Gastrocnemius medialis (tissue), 4 donors: Measurements from ENCODE around the gene MTCL1. TPM values are rescaled to one million over a fixed set of nuclear protein-coding genes. Genes with fewer than 3 reads are reported as not detected.

ENCODE experiments used
- ATAC-seq, 2 donors: fragments of 150-250 bp; one replicate each; pipeline ENCODE4 v1.9.1; 2016
- DNase-seq, 2 donors: peaks; one replicate each; pipeline ENCODE4 v3.0.0-alpha.2; 2019
- H3K27ac ChIP-seq, 4 donors: fragments of 200-600 bp; sonication (generic); 1 replicate in 1 of 4; 2 replicates in 3 of 4; pipeline ENCODE4 v1.5.1; 2016 to 2018; ENCODE audit warnings: mild to moderate bottlenecking in 2 of 4, moderate library complexity in 1 of 4
- H3K27me3 ChIP-seq, 3 donors: fragments of 200-600 bp; sonication (generic) in 2 of 3; 1 replicate in 1 of 3; 2 replicates in 2 of 3; pipeline versions ENCODE4 v1.5.1 to v1.6.0; 2016 to 2019; ENCODE audit warnings: mild to moderate bottlenecking in 1 of 3, moderate library complexity in 1 of 3
- H3K36me3 ChIP-seq, 2 donors: fragments of 200-600 bp; sonication (generic) in 1 of 2; one replicate each; pipeline ENCODE4 v1.5.1; 2017 to 2018
- H3K4me1 ChIP-seq, 2 donors: fragments of 200-600 bp; sonication (generic) in 1 of 2; one replicate each; pipeline ENCODE4 v1.5.1; 2016 to 2017; ENCODE audit warnings: mild to moderate bottlenecking in 2 of 2
- H3K4me3 ChIP-seq, 4 donors: fragments of 200-600 bp; sonication (generic) in 3 of 4; 1 replicate in 1 of 4; 2 replicates in 3 of 4; pipeline ENCODE4 v1.5.1; 2016 to 2019; ENCODE audit warnings: mild to moderate bottlenecking in 2 of 4
- H3K9me3 ChIP-seq, 3 donors: fragments of 200-600 bp; sonication (generic) in 2 of 3; 1 replicate in 1 of 3; 2 replicates in 2 of 3; pipeline ENCODE4 v1.5.1; 2016 to 2019
- POLR2A ChIP-seq, 2 donors: fragments of 450-650 bp; IDR thresholded peaks; one replicate each; pipeline ENCODE4 v1.6.1; 2017; ENCODE audit warnings: antibody characterized with exemption in 2 of 2, mild to moderate bottlenecking in 2 of 2, moderate library complexity in 2 of 2
- in situ Hi-C, 4 donors: fragments of 200-750 bp; cut with MboI; loops; one replicate each; pipeline versions ENCODE4 v1.15.0 to v1.8.0; 2017; ENCODE audit warnings: low sequenced_read_pairs in 4 of 4
- intact Hi-C: fragments of 100-400 bp; cut with DNase I; formaldehyde crosslinking; loops from one replicate; pipeline ENCODE4 v1.15.1; 2023; ENCODE audit warnings: low total_unique reads
- total RNA-seq, 4 donors: library from RNA; depleted of rRNA; stranded (reverse); fragments of >200 nt; gene quantifications; one replicate each; pipeline versions ENCODE4 v1.1.0 to v1.2.3, GENCODE V29; 2016
- TF ChIP-seq, protein P1 (sequence below), 5 experiments: fragments of 450-650 bp in 3 of 5; fragments of 200-600 bp in 2 of 5; sonication (generic) in 2 of 5; IDR thresholded peaks in 4 of 5; conservative IDR thresholded peaks in 1 of 5; 1 replicate in 4 of 5; 2 replicates in 1 of 5; pipeline ENCODE4 v1.5.1; 2016 to 2019; ENCODE audit warnings: antibody characterized with exemption in 5 of 5, mild to moderate bottlenecking in 3 of 5, moderate library complexity in 3 of 5

The MTCL1 gene
- total RNA-seq, 4 donors from 2014 or later, result 2.0 to 8.6 (median 3.5) TPM

GRCh38 chr18:8747440-8747937 lies 42.1 kb downstream of the MTCL1 start:
- TF ChIP-seq, protein P1, sequence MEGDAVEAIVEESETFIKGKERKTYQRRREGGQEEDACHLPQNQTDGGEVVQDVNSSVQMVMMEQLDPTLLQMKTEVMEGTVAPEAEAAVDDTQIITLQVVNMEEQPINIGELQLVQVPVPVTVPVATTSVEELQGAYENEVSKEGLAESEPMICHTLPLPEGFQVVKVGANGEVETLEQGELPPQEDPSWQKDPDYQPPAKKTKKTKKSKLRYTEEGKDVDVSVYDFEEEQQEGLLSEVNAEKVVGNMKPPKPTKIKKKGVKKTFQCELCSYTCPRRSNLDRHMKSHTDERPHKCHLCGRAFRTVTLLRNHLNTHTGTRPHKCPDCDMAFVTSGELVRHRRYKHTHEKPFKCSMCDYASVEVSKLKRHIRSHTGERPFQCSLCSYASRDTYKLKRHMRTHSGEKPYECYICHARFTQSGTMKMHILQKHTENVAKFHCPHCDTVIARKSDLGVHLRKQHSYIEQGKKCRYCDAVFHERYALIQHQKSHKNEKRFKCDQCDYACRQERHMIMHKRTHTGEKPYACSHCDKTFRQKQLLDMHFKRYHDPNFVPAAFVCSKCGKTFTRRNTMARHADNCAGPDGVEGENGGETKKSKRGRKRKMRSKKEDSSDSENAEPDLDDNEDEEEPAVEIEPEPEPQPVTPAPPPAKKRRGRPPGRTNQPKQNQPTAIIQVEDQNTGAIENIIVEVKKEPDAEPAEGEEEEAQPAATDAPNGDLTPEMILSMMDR (IDR thresholded peaks at IDR 0.05 in 4 of 5, conservative IDR thresholded peaks at IDR 0.05 in 1 of 5), result no peak
- no peak for TF ChIP-seq POLR2A (IDR thresholded peaks at IDR 0.05)
- ATAC-seq (no peak), DNase-seq (no peak)
- H3K4me3 ChIP-seq, result no peak overlapping the region
- H3K36me3 ChIP-seq, result no peaks in the 10 kb centered on the region
- intact Hi-C loops (no loop called here), in situ Hi-C loops (no loop called here)
- H3K9me3 ChIP-seq, result no peaks in the 10 kb centered on the region
- no peak overlapping the region for H3K27ac ChIP-seq
- peaks cover 8 to 16% of the 10 kb centered on the region in 2 donors for H3K4me1 ChIP-seq
- H3K27me3 ChIP-seq, result no peaks in the 10 kb centered on the region

DNA sequence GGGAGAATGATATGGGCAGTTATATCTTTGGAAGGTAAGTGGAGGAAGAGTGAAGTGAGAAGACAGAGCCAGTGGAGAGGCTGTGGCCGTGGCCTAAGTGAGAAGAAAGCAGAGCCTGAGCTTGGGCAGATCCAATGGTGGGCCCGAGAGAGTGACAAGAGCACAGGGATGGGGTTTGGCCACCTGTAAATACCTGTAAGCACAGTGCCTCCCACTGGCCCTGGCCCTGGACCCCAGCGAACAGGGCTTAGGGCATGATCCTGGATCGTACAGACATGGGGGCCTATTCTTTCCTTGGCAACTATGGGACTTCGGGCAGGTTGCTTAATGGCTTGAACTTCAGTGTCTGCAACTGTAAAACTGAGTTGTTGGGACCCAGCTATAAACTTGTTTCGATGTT lies 44.1 kb downstream of the MTCL1 start:
- DNase-seq, result no peak
- Histone ChIP-seq H3K36me3 (no peaks in the 10 kb centered on the region), H3K27ac (no peak overlapping the region), H3K4me3 (no peak overlapping the region), H3K4me1 (peaks cover 0 to 8% of the 10 kb centered on the region in 2 donors), H3K27me3 (no peaks in the 10 kb centered on the region), H3K9me3 (no peaks in the 10 kb centered on the region)
- TF ChIP-seq, protein P1 (IDR thresholded peaks at IDR 0.05 in 4 of 5, conservative IDR thresholded peaks at IDR 0.05 in 1 of 5), result no peak
- no peak for TF ChIP-seq POLR2A (IDR thresholded peaks at IDR 0.05)
- ATAC-seq, result no peak
- in situ Hi-C loops (no loop called here), intact Hi-C loops (no loop called here)

GRCh38 chr18:8750954-8751415 lies 45.6 kb downstream of the MTCL1 start:
- intact Hi-C loops (no loop called here), in situ Hi-C loops (no loop called here)
- no peak for DNase-seq
- TF ChIP-seq POLR2A (IDR thresholded peaks at IDR 0.05), result no peak
- TF ChIP-seq, protein P1 (IDR thresholded peaks at IDR 0.05 in 4 of 5, conservative IDR thresholded peaks at IDR 0.05 in 1 of 5), result no peak
- Histone ChIP-seq H3K27me3 (no peaks in the 10 kb centered on the region), H3K36me3 (no peaks in the 10 kb centered on the region), H3K27ac (no peak overlapping the region), H3K4me1 (peaks cover 0 to 6% of the 10 kb centered on the region in 2 donors), H3K9me3 (no peaks in the 10 kb centered on the region), H3K4me3 (no peak overlapping the region)
- ATAC-seq, result no peak

DNA sequence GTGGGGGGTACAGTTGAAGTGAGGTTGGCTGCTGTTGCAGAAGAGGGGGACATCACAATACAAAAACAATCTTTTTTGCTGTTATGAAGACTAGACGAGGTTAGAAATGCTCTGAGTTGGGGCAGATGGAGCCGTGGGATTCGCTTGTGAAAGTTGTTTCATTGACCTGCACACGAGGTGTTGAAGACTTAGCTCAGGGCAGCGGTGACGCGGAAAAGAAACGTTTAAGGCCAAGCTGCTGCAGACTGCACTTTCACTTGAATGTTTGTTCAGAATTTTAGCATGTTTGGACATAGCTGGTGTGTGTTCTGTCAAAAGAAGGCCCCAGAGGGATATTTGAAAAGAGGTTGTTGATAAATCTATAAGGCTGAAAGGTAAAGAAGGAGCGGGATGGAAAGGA lies 46.3 kb downstream of the MTCL1 start:
- TF ChIP-seq, protein P1 (IDR thresholded peaks at IDR 0.05 in 4 of 5, conservative IDR thresholded peaks at IDR 0.05 in 1 of 5), result no peak
- TF ChIP-seq POLR2A (IDR thresholded peaks at IDR 0.05), result no peak
- no peak overlapping the region for H3K4me3 ChIP-seq
- no peak for DNase-seq

GRCh38 chr18:8752329-8752728 lies 47.0 kb downstream of the MTCL1 start:
- Histone ChIP-seq H3K27ac (no peak overlapping the region), H3K36me3 (no peaks in the 10 kb centered on the region), H3K4me3 (no peak overlapping the region), H3K4me1 (peaks cover 0 to 6% of the 10 kb centered on the region in 2 donors), H3K27me3 (no peaks in the 10 kb centered on the region), H3K9me3 (no peaks in the 10 kb centered on the region)
- no peak for ATAC-seq
- in situ Hi-C loops (no loop called here), intact Hi-C loops (no loop called here)
- no peak for TF ChIP-seq POLR2A (IDR thresholded peaks at IDR 0.05)
- TF ChIP-seq, protein P1 (IDR thresholded peaks at IDR 0.05 in 4 of 5, conservative IDR thresholded peaks at IDR 0.05 in 1 of 5), result no peak
- DNase-seq, result no peak

More for the DNA sequence above, 46.3 kb downstream of the MTCL1 start:
- Histone ChIP-seq H3K27ac (no peak overlapping the region), H3K36me3 (no peaks in the 10 kb centered on the region), H3K27me3 (no peaks in the 10 kb centered on the region), H3K4me1 (peaks cover 0 to 6% of the 10 kb centered on the region in 2 donors), H3K9me3 (no peaks in the 10 kb centered on the region)
- intact Hi-C loops, result no loop called here
- in situ Hi-C loops, result no loop called here
- no peak for ATAC-seq
